Neural cell (in vitro differentiated cells): ENCODE data around the gene SDK2. TPM values are rescaled to one million over a fixed set of nuclear protein-coding genes. Genes with fewer than 3 reads are reported as not detected.
A peak's percentile ranks its signal among the peaks of the same experiment; 100 is the strongest.

Source experiments
- H2AFZ ChIP-seq: fragments of 200-600, 300-800 bp; sonication (generic), shearing (Covaris generic); 2 replicates; pipeline ENCODE4 v1.6.0; 2014; ENCODE audit warnings: low read depth, mild to moderate bottlenecking, antibody characterized with exemption, low read length, moderate library complexity
- H3F3A ChIP-seq: fragments of 200-600 bp; shearing (Covaris generic); 2 replicates; pipeline ENCODE4 v1.6.1; 2016; ENCODE audit warnings: mild to moderate bottlenecking, moderate library complexity, mixed read lengths, antibody characterized with exemption, low read length; ENCODE audit not compliant: insufficient read depth, poor library complexity, severe bottlenecking
- H3K27ac ChIP-seq: fragments of 200-600, 300-800 bp; sonication (generic), shearing (Covaris generic); 2 replicates; pipeline ENCODE4 v1.5.1; 2014; ENCODE audit warnings: mild to moderate bottlenecking, low read length, moderate library complexity
- H3K27me3 ChIP-seq: fragments of 300-800, 200-600 bp; sonication (generic), shearing (Covaris generic); 2 replicates; pipeline ENCODE4 v1.6.0; 2014; ENCODE audit warnings: mild to moderate bottlenecking, low read depth, low read length, moderate library complexity; ENCODE audit not compliant: insufficient read depth
- H3K36me3 ChIP-seq: fragments of 300-800, 200-600 bp; sonication (generic), shearing (Covaris generic); 2 replicates; pipeline ENCODE4 v1.5.1; 2014; ENCODE audit warnings: mild to moderate bottlenecking, antibody characterized with exemption, low read length, moderate library complexity; ENCODE audit not compliant: insufficient read depth
- H3K4me2 ChIP-seq: fragments of 300-800, 200-600 bp; sonication (generic), shearing (Covaris generic); 2 replicates; pipeline ENCODE4 v1.6.0; 2014; ENCODE audit warnings: mild to moderate bottlenecking, low read length
- H3K4me3 ChIP-seq: fragments of 300-800, 200-600 bp; sonication (generic), shearing (Covaris generic); 2 replicates; pipeline ENCODE4 v1.5.1; 2014; ENCODE audit warnings: mild to moderate bottlenecking, low read length, moderate library complexity
- H3K79me2 ChIP-seq: fragments of 200-600 bp; shearing (Covaris generic); replicated peaks from 2 replicates; pipeline ENCODE4 v1.6.0; 2014; ENCODE audit warnings: mild to moderate bottlenecking, low read length, moderate library complexity; ENCODE audit not compliant: insufficient read depth
- H3K9ac ChIP-seq: fragments of 300-800, 200-600 bp; sonication (generic), shearing (Covaris generic); 2 replicates; pipeline ENCODE4 v1.6.1; 2016; ENCODE audit warnings: mild to moderate bottlenecking, low read length, mixed read lengths
- H3K9me2 ChIP-seq: fragments of 200-600 bp; shearing (Covaris generic); 2 replicates; pipeline ENCODE4 v1.6.1; 2016; ENCODE audit warnings: mild to moderate bottlenecking, low read length, mixed read lengths; ENCODE audit not compliant: insufficient read depth
- H3K9me3 ChIP-seq: fragments of 200-600, 300-800 bp; sonication (generic), shearing (Covaris generic); 2 replicates; pipeline ENCODE4 v1.6.1; 2016; ENCODE audit warnings: mild to moderate bottlenecking, mixed run types, low read length, moderate library complexity, mixed read lengths
- H4K20me1 ChIP-seq: fragments of 200-600 bp; shearing (Covaris generic); 2 replicates; pipeline ENCODE4 v1.6.1; 2016; ENCODE audit warnings: mild to moderate bottlenecking, mixed run types; ENCODE audit not compliant: insufficient read depth
- EP300 ChIP-seq: fragments of 450-650 bp; conservative IDR thresholded peaks from 2 replicates; pipeline ENCODE4 v1.6.1; 2014; ENCODE audit warnings: antibody characterized with exemption, mild to moderate bottlenecking, moderate library complexity; ENCODE audit not compliant: poor library complexity, severe bottlenecking
- EZH2 ChIP-seq: fragments of 200-600, 300-800 bp; shearing (Covaris generic), sonication (generic); IDR thresholded peaks from 2 replicates; pipeline ENCODE4 v1.6.1; 2014; ENCODE audit warnings: antibody characterized with exemption, low read length, borderline replicate concordance, mild to moderate bottlenecking; ENCODE audit not compliant: insufficient read depth, poor library complexity, severe bottlenecking
- MXI1 ChIP-seq: fragments of 450-650 bp; conservative IDR thresholded peaks from 2 replicates; pipeline ENCODE4 v1.6.1; 2014; ENCODE audit warnings: antibody characterized with exemption, mild to moderate bottlenecking; ENCODE audit not compliant: poor library complexity, severe bottlenecking
- POLR2AphosphoS5 ChIP-seq: IDR thresholded peaks from 2 replicates; pipeline ENCODE4 v1.6.1; 2012
- RAD21 ChIP-seq: fragments of 450-650 bp; conservative IDR thresholded peaks from 2 replicates; pipeline ENCODE4 v1.6.1; 2014; ENCODE audit warnings: antibody characterized with exemption, mild to moderate bottlenecking, moderate library complexity
- SMC3 ChIP-seq: fragments of 450-650 bp; conservative IDR thresholded peaks from 2 replicates; pipeline ENCODE4 v1.6.1; 2014; ENCODE audit warnings: antibody characterized with exemption, mild to moderate bottlenecking, moderate library complexity; ENCODE audit not compliant: poor library complexity
- TAF1 ChIP-seq: IDR thresholded peaks from 2 replicates; pipeline ENCODE4 v1.6.1; 2012; ENCODE audit warnings: low read depth
- polyA plus RNA-seq: library from polyadenylated mRNA; depleted of rRNA; stranded (reverse); fragments of >200 nt; gene quantifications from 2 replicates; pipeline ENCODE4 v1.2.3, GENCODE V29; 2014
- TF ChIP-seq, protein P1 (sequence below): fragments of 450-650 bp; IDR thresholded peaks from 2 replicates; pipeline ENCODE4 v1.5.1; 2014; ENCODE audit warnings: antibody characterized with exemption, mild to moderate bottlenecking, moderate library complexity; ENCODE audit not compliant: poor library complexity, severe bottlenecking
- TF ChIP-seq, protein P2 (sequence below): IDR thresholded peaks from 2 replicates; pipeline ENCODE4 v1.6.1; 2012; ENCODE audit warnings: borderline replicate concordance

Gene SDK2
- polyA plus RNA-seq, 1 donor from 2014 or later = 0.73 TPM

DNA sequence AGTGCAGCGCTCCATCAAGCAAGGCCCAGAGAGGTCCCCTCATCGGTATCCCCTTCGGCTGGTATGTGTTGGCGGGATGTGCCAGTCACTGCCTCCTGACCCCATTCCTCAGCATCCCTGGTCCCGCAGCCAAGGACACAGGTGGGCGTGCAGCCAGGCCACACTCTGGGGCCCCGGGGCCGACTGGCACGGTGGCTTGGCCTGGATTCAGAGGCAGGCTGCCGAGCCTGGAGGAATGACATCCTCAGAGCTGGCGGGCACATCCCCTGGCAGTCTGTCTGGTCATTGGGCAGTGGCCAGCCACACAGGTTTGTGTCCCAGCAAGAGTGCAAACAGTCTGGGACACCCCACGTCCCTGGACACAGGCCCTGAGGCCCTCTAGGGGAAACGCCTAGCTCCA lies 111.1 kb downstream of the SDK2 start:
- H3K4me3 ChIP-seq = no peak overlapping the region
- no peaks in the 10 kb centered on the region for H4K20me1 ChIP-seq
- H3K9me3 ChIP-seq = no peaks in the 10 kb centered on the region
- no peaks in the 10 kb centered on the region for H3K36me3 ChIP-seq
- no peaks in the 10 kb centered on the region for H3K9me2 ChIP-seq
- H3F3A ChIP-seq = no peaks in the 10 kb centered on the region
- no peak overlapping the region for H3K9ac ChIP-seq
- TF ChIP-seq EP300 = no peak
- TF ChIP-seq TAF1 = no peak
- TF ChIP-seq SMC3 = no peak
- no peak for TF ChIP-seq RAD21
- TF ChIP-seq POLR2AphosphoS5 = no peak
- TF ChIP-seq, protein P1, sequence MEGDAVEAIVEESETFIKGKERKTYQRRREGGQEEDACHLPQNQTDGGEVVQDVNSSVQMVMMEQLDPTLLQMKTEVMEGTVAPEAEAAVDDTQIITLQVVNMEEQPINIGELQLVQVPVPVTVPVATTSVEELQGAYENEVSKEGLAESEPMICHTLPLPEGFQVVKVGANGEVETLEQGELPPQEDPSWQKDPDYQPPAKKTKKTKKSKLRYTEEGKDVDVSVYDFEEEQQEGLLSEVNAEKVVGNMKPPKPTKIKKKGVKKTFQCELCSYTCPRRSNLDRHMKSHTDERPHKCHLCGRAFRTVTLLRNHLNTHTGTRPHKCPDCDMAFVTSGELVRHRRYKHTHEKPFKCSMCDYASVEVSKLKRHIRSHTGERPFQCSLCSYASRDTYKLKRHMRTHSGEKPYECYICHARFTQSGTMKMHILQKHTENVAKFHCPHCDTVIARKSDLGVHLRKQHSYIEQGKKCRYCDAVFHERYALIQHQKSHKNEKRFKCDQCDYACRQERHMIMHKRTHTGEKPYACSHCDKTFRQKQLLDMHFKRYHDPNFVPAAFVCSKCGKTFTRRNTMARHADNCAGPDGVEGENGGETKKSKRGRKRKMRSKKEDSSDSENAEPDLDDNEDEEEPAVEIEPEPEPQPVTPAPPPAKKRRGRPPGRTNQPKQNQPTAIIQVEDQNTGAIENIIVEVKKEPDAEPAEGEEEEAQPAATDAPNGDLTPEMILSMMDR = no peak
- TF ChIP-seq, protein P2, sequence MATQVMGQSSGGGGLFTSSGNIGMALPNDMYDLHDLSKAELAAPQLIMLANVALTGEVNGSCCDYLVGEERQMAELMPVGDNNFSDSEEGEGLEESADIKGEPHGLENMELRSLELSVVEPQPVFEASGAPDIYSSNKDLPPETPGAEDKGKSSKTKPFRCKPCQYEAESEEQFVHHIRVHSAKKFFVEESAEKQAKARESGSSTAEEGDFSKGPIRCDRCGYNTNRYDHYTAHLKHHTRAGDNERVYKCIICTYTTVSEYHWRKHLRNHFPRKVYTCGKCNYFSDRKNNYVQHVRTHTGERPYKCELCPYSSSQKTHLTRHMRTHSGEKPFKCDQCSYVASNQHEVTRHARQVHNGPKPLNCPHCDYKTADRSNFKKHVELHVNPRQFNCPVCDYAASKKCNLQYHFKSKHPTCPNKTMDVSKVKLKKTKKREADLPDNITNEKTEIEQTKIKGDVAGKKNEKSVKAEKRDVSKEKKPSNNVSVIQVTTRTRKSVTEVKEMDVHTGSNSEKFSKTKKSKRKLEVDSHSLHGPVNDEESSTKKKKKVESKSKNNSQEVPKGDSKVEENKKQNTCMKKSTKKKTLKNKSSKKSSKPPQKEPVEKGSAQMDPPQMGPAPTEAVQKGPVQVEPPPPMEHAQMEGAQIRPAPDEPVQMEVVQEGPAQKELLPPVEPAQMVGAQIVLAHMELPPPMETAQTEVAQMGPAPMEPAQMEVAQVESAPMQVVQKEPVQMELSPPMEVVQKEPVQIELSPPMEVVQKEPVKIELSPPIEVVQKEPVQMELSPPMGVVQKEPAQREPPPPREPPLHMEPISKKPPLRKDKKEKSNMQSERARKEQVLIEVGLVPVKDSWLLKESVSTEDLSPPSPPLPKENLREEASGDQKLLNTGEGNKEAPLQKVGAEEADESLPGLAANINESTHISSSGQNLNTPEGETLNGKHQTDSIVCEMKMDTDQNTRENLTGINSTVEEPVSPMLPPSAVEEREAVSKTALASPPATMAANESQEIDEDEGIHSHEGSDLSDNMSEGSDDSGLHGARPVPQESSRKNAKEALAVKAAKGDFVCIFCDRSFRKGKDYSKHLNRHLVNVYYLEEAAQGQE = no peak
- TF ChIP-seq EZH2 = no peak
- no peak for TF ChIP-seq MXI1
- no peak overlapping the region for H3K4me2 ChIP-seq
- H3K27me3 ChIP-seq = no peaks in the 10 kb centered on the region
- H2AFZ ChIP-seq = no peak overlapping the region
- H3K27ac ChIP-seq = no peak overlapping the region
- no peaks in the 10 kb centered on the region for H3K79me2 ChIP-seq

DNA sequence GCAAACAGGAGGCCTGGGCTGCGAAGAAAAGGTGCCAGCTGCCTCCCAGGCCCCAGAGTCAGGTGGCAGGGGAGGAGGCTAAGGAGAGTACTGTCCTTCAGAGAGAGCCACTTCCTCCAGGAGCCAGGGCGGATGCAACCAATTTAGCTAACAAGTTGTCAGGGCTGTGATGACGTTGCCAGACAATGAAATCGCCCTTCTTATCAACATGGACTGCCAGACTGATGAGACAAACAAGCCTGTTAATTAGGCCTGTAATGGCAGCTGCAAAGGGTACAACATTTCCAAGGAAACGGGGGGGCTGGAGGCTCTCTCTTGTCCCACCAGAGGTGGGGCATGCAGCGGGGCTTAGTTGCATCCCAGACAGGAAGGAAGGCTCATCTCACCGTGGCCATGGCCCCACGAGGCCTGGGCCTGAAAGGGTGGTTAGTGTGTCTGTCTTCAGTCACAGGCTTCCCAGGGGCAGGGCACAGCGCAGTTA lies 111.8 kb downstream of the SDK2 start:
- no peak overlapping the region for H3K4me3 ChIP-seq
- no peaks in the 10 kb centered on the region for H3K36me3 ChIP-seq
- H3K9ac ChIP-seq = peak overlapping the region; percentile 1
- no peaks in the 10 kb centered on the region for H3K79me2 ChIP-seq
- H4K20me1 ChIP-seq = no peaks in the 10 kb centered on the region
- H2AFZ ChIP-seq = no peak overlapping the region
- no peaks in the 10 kb centered on the region for H3K27me3 ChIP-seq
- H3K27ac ChIP-seq = no peak overlapping the region
- no peaks in the 10 kb centered on the region for H3K9me3 ChIP-seq
- H3K4me2 ChIP-seq = no peak overlapping the region
- TF ChIP-seq EZH2 (no peak), SMC3 (no peak), EP300 (no peak), RAD21 (no peak), MXI1 (no peak), POLR2AphosphoS5 (no peak), TAF1 (no peak)
- TF ChIP-seq, protein P2 = no peak
- TF ChIP-seq, protein P1 = no peak
- no peaks in the 10 kb centered on the region for H3K9me2 ChIP-seq
- no peaks in the 10 kb centered on the region for H3F3A ChIP-seq
